ELF-1 (cell line): ENCODE results near the gene TBC1D30.
"Not testable (repeated sequence)": the region's sequence is repeated elsewhere in the genome, so short reads cannot be mapped to it uniquely, and the experiment has no call there.

ENCODE experiments used
- DNase-seq: peaks from one replicate; pipeline ENCODE4 v3.0.0-alpha.2; 2016; ENCODE audit warnings: low read depth, low spot score

The TBC1D30 gene

DNA sequence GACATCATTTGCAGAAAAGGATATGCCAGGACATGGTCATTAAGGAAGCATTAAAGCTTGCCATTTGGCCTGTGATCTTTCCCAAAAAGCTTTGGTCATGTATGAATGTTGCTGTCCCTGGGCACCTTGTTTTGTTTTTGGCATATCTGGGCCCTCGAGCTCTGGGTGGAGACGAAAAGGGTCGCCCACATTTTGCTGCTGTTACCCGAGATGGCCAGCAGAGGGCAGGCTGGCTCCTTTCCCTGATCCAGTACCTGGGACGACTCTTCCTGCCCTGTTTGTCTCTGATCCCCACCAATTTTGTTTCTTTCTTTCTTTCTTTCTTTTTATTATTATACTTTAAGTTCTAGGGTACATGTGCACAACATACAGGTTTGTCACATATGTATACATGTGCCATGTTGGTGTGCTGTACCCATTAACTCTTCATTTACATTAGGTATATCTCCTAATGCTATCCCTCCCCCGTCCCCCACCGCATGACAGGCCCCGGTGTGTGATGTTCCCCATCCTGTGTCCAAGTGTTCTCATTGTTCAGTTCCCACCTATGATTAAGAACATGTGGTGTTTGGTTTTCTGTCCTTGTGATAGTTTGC lies 22.2 kb upstream of the TBC1D30 start:
- peak; percentile 82 for DNase-seq

DNA sequence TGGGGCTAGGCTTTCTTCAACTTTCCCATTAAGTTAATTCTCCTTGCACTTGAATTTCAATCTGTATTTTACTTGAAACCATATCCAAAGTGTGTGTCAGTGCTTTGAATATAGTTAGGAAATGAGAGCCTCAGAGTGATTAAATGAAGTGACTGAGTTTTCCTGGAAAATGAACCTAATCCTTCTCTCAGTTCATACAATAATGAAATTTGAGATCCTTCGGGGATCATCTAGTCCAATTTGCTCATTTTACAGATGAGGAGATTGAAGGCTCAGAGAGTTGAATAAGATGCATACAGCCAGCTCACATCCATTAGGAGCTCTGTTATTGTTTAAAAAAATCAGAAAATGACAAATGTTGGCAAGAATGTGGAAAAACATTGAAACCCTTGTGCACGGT lies 18.3 kb upstream of the TBC1D30 start:
- DNase-seq = no peak

- no peak for DNase-seq
Observed at GRCh38 chr12:64806593-64807460, 17.6 kb upstream of the TBC1D30 start.

- no peak for DNase-seq
Observed at GRCh38 chr12:64808110-64808509, 16.3 kb upstream of the TBC1D30 start.

DNA sequence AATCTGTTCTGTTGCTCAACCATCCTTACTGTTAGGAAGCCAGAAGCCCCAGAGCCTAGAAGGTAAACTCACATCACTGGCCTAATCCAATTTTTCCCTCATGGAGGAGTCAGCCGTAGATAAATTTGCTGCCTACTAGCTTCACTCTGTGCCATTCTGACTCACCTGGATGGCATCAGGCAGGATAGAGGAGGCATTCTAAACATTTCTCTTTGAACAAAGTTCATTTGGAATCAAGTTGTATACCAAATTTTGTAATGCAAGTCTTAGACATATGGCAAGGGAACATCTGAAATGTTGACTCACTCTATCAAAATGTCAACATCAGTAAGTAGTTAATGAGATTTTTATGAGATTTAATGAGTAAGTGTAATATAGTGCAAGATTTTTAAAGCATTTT lies 13.6 kb upstream of the TBC1D30 start:
- no peak for DNase-seq

DNA sequence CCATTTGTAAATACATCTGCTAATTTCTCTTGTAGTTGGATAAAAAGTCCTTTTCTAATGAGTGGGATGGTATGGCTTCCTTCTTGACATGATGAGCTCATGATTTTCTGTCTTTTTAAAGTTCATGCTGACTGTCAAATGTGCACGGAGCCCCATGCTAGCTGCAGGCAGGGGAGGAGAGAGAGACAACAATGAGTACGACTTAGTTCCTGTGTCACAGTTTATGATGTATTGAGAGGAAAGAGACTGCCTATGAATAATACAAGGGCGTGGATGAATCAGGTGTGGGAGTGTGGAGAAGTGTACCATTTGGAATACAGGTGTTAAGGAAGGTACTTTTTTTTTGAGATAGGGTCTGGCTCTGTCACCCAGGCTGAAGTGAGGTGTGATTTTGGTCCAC lies 10.7 kb upstream of the TBC1D30 start:
- no peak for DNase-seq

DNA sequence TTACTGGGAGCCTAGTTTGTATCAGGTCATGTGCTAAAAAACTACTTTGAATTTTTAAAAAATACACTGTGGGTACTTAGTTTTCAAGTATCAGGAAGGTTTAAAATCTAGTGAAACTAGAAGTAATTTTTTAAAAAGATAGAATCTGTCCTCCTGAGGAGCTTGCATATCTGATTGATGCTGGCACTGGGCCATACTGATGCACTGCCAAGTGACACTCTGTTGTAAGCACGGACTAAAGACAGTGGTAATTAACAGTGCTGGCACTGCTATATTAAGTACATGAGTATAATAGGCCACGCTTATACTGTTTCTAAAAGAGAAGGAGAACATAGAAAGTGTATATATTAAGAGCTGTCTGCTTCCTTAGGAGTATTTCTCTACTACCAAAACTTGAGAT lies 10.0 kb upstream of the TBC1D30 start:
- no peak for DNase-seq

- no peak for DNase-seq
Observed at GRCh38 chr12:64819816-64820402, 4.5 kb upstream of the TBC1D30 start.

DNA sequence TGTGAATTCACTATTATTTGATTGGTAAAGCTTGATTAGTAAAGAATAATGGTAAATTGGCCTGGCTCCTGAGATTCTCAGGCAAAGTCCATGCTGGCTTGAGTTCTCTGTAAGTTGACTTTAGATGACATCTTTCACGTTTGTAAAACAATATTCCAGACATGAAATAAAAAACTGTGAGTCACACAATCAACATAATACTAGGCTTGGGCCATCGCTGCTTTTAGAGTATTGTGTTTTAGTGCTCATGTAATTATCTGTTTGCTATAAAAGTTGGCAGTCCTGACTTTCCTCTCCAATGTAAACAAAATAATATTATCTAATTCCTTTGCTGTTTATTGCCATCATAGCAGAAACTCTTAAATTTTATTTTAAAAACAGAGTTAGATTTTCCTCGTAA lies 3.9 kb upstream of the TBC1D30 start:
- DNase-seq = no peak

GRCh38 chr12:64821116-64821630 lies 3.3 kb upstream of the TBC1D30 start:
- no peak for DNase-seq

- no peak for DNase-seq
Observed at GRCh38 chr12:64824130-64824499, 332 bp upstream of the TBC1D30 start.

DNA sequence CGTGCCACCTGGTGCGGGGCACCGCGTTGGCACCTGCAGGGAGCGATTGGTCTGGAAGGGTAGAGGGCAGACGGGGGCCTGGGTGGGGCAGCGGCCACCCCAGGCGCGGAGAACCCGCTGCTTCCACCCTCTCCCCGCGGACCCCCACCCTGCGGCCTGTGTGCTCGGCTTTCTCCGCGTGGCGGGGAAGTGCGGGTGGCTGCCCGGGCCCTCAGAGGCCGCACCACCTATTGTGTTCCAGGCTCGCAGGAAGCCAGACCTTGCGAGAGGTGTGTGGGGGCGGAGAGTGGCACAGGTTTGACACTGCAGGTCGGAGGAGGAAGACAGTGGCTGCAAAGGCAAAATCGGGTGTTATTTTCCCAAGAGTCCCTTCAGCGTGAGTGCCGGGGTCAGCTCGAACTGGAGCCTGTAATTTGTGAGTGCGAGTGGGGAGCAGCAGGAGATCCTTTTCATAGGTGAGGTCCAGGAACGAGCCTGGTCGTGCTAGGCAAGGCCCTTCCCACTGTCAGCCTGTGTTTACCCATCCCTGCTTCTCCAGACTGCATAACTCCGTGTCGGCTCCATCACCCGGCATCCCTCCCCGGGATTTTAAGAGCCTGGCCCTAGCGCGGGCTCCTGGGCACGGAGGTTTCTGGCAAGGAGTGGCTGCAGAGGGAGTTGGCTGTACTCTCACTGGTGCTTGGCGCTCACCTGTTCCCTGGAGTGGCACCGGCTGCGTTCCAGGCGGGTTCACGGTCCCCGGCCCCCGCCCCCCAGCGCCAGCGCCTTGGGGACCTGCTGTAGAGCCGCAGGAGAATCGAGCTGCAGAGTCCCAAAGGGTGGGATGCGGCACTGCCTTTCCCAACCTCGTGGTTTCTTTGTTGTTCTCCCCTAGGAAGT lies 935 bp downstream of the TBC1D30 start:
- peak; percentile 15 for DNase-seq

DNA sequence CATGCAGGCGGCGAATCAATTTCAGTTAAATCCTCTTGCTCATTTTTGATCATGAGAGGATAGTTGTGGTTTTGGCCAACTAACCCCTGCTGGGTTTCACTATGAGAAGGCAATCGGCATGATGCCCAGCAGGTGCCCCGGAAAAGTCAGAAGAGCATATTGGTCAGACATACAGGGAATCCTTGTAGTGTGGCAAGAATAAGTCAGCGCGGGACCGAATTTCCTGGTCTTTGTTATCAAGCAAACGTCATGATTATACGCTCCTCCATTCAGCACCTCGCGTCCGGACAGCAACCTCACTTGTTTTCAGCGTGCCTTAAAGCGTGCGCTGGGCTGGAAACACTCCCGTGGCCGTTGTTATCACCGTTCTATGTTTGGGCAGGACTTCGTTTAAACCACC lies 1.8 kb downstream of the TBC1D30 start:
- DNase-seq = peak; percentile 70

DNA sequence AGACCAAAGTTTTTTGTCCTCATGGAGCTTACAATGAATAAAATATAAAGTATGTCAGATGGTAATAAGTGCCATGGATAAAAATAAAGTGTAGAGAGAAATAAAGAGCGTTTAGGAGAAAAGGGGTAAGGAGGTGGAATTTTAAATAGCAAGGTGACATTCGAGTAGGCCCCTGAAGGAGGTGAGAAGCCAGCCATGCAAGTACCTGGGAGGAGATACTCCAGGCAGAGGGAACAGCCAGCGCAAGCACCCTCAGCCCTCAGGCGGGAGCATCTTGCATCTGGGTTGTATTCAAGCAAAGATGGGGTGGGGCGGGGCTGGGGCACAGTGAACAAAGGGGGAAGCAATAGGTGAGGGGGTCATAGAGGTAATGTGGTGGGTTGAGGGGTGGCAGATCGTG lies 4.3 kb downstream of the TBC1D30 start:
- DNase-seq = no peak

DNA sequence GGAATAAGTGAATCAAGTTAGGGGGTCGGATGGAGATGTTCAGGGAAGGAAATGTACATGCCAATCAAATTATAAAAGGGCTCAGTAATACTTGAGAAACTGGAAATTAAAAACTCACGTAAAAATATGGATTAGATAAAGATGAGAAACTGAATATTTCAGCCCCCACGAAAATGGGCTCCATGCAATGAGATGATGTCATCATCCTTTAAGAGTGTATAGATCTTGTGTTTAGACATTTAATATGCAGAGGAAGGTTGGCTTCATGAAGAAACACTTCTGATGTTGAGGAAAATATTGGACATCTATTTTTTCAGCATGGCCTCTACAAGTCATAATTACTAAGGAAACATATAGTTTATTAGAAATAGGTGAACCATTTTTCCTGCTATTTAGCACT lies 9.5 kb downstream of the TBC1D30 start:
- no peak for DNase-seq

DNA sequence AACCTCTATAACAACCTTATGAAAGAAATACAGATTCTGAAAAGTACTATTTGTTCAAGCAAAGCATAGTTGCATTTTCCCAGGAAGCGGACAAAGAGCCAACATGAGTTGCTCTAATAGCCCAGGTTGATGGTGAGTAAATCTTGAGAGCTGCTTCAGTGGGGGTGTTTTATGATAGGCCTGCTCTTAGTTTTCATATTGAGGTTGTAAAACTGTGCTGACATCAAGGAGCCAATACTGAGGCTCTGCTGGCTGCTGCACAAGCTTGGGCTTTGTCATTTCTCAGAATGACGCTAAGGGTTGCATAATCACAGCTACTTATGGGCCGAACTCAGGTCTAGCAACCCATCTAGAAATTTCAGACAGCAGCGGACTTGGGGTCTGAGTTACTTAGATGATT lies 11.5 kb downstream of the TBC1D30 start:
- no peak for DNase-seq

DNA sequence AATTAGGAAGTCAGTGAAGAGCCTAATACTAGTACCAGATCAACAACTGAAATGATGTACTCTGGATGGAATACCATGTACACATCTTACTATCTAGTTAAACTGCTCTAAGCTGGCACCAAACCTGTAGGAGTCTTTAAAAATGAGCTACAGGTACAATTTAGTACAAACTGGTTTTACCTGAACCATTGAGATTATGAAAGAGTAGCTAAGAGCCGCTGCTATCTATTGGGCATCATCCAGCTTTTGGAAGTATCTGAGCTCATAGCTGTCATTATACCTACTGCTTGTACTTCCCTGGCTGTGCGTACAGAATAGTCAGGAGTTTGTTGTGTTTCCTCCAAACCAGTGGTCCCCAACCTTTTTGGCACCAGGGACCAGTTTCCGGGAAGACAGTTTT lies 12.4 kb downstream of the TBC1D30 start:
- no peak for DNase-seq

DNA sequence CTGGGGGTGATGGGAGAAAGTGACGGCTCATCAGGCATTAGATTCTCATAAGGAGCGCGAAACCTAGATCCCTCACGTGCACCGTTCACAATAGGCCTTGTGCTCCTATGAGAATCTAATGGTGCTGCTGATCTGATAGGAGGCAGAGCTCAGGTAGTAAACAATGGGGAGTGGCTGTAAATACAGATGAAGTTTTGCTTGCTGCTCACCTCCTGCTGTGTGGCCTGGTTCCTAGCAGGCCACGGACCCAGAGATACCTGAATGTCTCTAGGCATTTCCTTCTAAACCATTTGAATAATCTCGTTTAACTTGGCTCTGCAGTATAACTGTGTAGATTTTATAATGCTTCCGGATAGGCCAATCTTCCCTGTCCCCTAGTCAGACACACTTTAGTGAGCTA lies 13.0 kb downstream of the TBC1D30 start:
- DNase-seq = peak; percentile 16

DNA sequence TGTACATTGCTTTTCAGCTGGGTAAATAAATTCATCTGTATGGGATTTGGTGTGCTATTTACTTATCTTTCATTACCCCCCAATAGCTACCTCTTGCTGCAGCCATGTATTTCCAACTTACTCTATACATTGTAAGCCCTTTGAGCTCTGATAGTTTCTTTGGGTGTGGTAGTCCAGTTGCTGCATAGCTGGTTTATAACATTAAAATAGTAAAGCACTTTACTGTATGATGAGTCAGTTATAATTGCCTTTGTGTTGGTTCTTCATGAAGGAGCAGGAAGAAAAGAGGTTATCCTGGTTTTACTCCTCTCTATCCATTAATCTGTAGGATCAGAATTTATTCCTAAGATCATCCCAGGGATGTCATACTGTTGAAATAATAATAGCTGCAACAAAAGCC lies 15.7 kb downstream of the TBC1D30 start:
- DNase-seq = no peak

DNA sequence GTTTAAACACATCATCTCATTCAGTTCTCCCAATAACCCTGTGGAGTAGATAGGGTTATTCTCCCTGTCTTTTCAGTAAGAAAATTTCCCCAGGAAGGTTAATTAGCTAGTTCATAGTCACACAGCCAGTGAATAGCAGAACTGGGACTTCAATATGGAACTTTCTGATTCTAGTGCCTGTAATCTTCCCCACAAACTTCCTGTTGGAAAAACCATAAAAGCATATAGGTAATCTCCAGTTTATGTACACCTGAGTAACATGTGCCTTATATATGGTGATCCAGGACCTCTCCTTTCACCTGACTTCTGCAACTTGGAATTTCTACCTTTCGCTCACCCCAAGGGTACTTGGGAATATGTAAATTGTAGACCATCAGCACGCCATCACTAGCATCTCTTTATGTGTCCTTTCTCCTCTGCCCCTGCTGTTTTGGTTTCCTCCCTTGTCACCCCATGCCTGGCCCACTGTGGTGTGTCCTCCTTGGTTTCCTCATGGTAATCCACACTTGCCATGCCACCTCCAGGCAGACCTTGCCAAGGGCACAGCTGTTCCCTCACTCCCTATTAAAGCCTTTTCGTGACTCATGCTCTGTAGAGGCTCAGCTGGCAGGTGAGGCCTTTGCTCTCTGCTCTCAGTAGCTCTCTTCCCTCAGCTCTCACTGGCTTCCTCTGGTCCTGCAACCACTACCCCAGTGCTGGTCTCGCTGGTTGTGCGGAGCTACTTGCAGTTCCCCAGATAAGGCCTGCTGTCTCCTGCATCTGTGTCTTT lies 16.7 kb downstream of the TBC1D30 start:
- no peak for DNase-seq

DNA sequence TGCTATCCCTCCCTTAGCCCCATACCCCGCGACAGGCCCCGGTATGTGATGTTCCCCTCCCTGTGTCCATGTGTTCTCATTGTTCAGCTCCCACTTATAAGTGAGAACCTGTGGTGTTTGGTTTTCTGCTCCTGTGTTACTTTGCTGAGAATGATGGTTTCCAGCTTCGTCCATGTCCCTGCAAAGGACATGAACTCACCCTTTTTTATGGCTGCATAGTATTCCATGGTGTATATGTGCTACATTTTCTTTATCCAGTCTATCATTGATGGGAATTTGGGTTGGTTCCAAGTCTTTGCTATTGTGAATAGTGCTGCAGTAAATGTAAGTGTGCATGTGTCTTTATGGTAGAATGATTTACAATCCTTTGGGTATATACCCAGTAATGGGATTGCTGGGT lies 24.0 kb downstream of the TBC1D30 start:
- not testable (repeated sequence) for DNase-seq
